Umbilical cord (tissue), 2 donors: ENCODE data around the gene ATP13A1. TPM values are rescaled to one million over a fixed set of nuclear protein-coding genes. Genes with fewer than 3 reads are reported as not detected.
"Not testable (repeated sequence)": the region's sequence is repeated elsewhere in the genome, so short reads cannot be mapped to it uniquely, and the experiment has no call there.

ENCODE experiments used
- DNase-seq: peaks from one replicate; pipeline ENCODE4 v3.0.0-alpha.2; 2015; ENCODE audit warnings: low spot score
- total RNA-seq: library from RNA; depleted of rRNA; stranded (reverse); fragments of >200 nt; gene quantifications from one replicate; pipeline ENCODE4 v1.2.3, GENCODE V29; 2014; ENCODE audit warnings: low replicate concordance; ENCODE audit not compliant: insufficient read depth

Gene ATP13A1
- total RNA-seq, 1 donor from 2014 or later, result 89.8 TPM

DNA sequence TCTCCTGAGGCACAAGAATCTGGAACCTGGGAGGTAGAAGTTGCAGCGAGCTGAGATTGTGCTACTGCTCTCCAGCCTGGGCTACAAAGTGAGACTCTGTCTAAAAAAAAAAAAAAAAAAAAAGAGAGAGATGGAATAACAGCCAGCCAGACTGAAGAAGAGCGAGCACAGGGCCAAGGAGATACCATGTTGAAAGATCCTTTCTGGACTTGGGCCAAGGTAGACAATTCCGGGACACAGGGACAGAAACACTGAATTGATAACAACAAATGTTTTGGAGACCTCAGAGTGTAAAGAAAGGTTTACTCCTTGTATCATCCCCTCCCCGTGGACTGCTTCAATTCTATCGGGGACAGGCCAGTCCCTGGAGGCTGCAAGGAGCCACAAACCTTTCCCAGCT lies 40.1 kb downstream of the ATP13A1 start:
- no peak for DNase-seq

DNA sequence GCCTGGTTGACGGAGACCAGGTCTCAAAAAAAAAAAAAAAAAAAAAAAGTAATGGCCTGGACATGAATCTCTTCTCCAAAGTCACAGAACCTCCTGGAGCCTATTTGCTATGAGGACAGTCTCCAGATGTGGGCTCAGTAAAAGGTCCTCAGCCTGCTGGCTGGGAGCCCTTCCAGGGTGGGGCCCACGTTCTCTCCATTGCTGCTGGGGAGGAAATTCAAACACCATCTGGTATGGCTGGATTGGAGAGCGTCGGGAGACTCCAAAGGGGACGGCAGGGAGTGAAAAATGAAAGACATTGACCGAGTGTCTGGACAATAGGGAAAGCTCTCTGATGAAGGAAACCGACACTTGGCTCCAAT lies 43.6 kb downstream of the ATP13A1 start:
- no peak for DNase-seq

DNA sequence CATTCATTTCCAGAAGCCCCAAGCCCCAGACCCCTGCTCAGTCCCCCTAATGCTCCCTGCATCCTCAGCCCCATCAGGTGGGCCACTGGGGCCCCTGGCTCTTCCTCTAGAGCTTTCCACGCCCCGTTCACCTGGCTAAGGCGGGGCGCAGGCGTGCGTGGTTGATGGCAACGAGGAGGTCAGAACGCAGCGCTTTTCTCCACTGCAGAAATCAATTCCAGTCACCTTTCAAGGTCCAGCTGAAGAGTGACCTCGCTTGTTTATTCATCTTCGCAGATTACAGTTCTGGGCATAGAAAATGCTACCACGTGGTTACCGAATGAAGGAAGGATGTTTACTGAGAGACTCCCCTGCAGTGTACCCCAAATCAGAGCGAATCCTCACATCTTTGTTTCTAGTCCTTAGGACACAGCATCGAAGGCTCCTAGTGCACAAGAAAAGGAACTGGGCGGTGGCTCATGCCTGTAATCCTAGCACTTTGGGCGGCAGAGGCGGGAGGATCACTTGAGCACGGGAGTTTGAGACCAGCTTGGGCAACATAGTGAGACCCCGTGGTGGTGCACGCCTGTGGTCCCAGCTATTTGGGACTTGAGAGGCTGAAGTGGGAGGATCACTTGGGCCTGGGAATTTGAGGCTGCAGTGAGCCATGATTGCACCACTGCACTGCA lies 44.2 kb downstream of the ATP13A1 start:
- DNase-seq, result no peak

DNA sequence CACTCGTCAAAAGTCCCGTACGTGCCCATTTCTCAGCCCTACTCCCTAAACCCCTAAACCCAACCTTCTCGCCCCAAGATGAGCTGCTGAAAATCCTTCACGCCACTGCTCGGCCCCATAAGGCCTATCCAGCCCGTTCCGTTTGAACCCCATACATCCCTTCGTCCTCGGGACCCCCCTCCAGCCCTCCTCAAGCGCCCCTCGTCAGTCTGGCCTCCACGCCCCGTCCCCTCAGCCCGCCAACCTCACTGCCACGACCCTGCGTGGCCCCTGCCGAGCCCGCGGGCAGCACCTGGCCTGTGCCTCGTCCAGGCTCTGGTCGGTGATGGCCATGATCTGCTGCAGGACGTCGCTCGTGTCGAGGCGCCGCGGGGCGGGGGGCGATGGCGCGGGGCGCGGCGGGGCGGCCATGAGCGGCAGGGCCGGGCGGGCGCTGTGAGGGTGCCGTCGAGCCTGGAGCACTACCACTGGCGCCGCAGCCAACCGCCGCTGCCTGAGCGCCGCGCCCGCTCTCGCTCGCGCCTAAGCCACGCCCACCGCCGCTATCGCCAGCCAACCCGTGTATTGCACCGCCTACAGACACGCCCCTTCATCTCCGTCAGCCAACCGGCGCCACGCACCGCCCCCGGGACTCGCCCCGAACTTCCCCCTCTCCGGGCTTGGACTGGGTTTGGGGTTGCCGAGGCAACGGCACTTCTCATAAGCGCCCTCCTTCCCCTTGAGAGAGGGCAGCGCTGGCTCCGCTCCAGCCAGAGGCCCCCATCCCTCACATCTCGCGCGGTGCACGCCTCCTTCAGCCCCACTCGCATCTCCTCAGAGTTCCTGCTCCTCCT lies 45.0 kb downstream of the ATP13A1 start, which contains the start of gene PBX4:
PBX4 (minus strand) TSS at position 469 of the 833 bp plus-strand sequence; CDS start at position 411, 58 bp downstream.
- DNase-seq, result peak; percentile 98

DNA sequence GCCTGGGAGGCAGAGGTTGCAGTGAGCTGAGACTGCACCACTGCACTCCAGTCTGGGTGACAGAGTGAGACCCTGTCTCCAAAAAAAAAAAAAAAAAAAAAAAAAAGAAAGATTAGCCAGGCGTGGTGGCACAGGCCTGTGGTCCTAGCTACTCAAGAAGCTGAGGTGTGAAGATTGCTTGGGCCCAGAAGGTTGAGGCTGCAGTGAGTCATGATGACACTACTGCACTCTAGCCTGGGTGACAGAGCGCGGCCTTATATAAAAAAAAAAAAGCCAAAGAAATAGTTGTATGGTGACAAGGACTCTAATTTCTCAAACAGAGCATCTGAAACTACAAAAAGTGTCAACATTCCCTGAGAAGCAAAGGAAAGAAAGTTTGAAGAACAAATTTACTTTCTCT lies 48.4 kb downstream of the ATP13A1 start:
- DNase-seq, result no peak

DNA sequence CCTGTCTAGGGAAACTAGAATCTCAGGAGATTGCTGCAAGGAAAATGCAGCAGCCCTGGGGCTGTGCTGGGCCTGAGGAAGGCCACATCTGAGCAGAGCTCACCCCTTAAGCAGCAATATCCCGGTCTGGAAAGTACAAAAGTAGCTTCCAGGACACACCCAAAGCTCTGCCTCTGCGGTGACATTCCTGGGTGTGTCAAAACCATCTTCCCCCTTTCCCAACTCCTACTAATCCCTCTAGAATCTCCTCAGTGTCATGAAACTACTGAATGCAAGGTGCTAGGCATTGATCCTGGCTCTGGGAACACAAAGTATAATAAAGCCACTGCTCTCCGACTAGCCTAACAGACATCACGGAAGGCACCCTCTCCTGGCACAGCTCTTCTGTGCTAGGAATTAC lies 50.0 kb downstream of the ATP13A1 start:
- peak; percentile 74 for DNase-seq

DNA sequence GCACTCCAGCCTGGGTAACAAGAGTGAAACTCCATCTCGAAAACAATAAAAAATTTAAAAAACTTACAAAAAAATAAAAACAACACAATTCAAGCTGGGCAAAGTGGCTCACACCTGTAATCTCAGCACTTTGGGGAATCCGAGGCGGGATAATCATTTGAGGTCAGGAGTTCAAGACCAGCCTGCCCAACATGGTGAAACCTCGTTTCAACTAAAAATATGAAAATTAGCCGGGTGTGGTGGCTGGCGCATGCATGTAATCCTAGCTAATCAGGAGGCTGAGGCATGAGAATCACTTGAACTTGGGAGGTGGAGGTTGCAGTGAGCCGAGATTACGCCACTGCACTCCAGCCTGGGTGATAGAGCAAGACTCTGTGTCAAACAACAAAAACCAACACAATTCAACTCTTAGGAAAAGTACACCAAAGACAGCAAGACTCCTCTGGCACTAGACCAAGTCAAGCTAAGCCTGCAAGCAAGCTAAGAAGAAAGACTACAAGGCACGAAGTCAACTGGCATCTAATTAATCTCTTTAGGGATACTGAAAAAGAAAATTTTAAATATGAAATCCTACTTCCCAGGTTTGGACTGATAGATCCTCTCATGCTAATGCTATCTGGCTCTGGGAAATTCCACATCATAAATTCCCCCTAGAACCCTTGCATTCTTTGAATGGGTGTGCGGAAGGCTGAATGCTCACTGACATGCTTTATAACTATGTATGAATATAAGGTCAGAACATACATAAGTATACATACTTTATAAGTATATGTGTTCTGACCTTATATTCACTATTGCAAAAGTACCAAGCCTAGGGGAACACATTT lies 52.9 kb downstream of the ATP13A1 start:
- peak; percentile 76 for DNase-seq

DNA sequence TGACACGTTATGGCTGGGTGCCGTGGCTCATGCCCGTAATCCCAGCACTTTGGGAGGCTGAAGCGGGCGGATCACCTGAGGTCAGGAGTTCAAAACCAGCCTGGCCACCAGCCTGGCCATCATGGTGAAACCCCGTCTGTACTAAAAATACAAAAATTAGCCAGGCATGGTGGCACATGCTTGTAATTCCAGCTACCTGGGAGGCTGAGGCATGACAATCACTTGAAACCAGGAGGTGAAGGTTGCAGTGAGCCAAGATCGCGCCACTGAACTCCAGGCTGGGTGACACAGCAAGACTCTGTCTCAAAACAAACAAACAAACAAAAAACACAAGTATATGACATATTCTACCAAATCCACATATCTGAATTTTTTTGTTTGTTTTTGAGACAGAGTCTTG lies 56.8 kb downstream of the ATP13A1 start:
- DNase-seq, result not testable (repeated sequence)

DNA sequence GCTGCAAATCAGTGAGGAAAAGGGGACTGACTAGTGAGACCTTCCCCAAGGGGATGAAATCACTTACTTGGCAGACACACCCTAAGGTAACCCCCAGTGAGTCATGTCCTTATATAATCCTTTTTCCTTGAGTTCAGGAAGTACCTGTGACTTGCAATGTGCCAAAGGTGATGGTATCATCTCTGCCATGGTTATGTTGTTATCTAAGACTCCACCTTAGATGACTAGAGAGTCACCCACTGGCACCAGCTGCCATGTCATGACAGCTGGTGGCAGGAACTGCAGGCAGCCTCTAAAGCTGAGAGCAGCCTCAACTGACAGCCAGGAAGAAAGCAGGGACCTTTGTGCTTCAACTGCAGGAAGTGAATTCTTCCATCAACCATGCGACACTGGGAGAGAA lies 57.5 kb downstream of the ATP13A1 start:
- no peak for DNase-seq

DNA sequence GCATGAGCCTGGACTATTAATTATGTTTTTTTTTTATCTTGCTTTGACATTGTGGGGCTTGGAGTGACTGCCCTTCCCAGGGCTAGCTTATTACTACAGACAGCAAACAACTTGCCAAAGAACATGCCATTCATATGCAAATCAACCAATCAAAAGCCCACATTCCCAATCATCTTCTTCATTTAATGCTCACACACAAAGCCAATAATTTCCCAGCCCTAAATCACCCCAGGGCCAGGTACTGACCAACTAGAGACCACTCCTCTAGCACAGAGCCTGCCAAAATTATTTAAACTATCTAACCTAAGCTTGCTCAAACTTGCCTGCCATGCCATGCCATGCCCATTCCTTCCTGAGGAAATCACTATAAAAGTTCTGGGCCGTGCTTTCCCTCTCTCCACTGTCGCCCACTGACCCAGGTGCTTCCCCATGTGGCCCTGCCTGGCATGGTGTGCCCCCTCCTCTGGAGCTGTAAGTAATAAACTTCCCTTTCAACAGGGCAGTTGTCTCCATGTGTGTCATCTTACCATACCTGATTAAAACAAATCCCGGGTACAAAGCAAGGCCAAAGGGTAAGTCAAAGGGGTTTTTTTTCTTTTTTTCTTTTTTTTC lies 60.7 kb downstream of the ATP13A1 start:
- DNase-seq, result no peak

DNA sequence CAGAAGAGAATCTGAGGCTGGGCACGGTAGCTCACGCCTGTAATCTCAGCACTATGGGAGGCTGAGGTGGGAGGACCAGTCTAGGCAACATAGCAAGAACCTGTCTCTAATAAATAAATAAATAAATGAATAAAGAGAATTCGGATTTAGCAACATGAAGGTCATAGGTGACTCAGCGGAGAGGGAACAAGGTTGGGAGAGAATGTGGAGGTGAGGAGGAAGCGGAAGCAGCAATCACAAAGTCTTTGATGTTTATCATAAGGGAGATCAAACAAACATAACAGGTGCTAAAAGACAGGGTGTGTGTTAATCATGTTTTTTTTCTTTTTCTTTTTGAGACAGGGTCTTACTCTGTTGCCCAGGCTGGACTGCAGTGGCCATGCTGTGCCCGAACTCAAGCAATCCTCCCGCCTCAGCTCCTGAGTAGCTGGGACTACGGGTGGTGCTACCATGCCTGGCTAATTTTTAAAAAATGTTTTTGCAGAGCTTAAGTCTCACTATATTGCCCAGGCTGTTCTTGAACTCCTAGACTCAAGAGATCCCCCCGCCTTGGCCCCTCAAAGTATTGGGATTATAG lies 61.3 kb downstream of the ATP13A1 start:
- no peak for DNase-seq

DNA sequence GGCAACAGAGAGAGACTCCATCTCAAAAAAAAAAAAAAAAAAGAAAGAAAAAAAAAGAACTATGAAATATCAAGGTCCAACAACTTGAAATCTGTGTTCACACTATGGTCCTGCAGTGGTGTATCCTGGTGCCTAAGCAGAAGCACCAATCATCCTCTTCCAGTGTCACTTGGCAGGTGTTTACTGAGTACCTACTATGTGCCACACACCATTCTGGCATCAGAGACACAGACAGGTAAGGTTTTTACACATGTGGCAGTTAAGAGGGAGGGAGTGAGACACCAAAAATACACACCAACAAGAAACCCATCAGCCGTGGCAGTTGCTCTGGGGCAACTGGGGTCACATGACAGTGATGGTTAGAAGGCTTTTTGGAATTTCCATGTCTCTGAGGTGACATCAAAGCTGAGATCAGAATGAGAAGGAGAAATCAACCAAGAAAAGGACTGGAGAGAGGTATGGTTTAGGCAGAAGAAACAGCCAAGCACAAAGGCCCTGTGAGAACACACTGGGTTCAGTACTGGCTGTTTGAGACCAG lies 62.6 kb downstream of the ATP13A1 start:
- no peak for DNase-seq

DNA sequence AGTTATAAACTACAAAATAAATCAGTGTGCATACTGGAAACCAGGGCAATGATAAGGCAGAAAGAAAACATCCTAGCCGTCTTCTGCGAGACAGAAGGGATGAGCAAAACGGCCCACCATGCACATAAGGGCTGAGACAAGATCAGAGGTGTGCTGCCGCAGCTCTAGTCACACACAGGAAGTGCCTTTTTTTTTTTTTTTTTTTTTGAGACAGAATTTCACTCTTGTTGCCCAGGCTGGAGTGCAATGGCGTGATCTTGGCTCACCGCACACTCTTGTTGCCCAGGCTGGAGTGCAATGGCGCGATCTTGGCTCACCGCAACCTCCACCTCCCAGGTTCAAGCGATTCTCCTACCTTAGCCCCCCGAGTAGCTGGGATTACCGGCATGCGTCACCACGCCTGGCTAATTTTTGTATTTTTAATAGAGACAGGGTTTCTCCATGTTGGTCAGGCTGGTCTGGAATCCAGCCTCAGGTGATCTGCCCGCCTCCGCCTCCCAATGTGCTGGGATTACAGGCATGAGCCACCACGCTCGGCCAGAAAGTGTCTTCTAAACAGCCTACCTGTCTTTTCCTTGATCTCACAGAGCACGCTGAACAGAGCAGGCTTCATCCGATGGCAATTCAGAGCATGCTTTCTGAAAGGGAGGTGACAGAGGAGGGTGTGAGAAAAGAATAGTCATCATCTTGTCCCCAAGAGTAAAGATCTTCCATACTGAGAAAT lies 64.6 kb downstream of the ATP13A1 start:
- DNase-seq, result not testable (repeated sequence)

DNA sequence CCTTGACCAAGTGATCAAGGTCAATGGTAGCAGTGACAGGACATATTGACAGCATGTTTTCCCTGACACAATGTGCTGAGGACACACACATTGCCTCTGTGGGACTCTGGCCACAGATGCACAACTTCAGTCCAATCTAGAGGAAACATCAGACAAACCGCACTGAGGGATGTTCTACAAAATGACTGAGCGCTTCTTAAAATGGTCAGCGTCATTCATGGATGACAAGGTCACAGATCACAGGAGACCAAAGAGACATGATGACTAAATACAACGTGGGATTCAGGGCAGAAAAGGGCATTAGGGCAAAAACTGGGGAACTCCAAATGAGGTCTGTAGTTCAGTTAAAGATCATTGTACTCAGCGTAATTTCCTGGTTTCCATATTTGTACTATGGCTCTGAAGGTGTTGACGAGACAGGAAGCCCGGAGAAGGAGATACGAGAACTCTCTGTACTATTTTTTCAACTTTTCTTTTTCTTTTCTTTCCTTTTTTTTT lies 65.6 kb downstream of the ATP13A1 start:
- DNase-seq, result no peak

Other genes with a start within 250 kb of the ATP13A1 start
- 1.7 TPM for gene TSSK6, start 148.1 kb downstream of the ATP13A1 start, total RNA-seq
- gene NDUFA13, start 147.5 kb downstream of the ATP13A1 start, total RNA-seq, result 121 TPM
- gene YJEFN3, start 134.8 kb downstream of the ATP13A1 start, total RNA-seq, result 3.1 TPM
- 20.5 TPM for gene CILP2, start 125.4 kb downstream of the ATP13A1 start, total RNA-seq
- gene PBX4, start 45.0 kb downstream of the ATP13A1 start, total RNA-seq, result 10.8 TPM
- 0.48 TPM for gene LPAR2, start 35.5 kb downstream of the ATP13A1 start, total RNA-seq
- 7.5 TPM for gene GMIP, start 20.0 kb downstream of the ATP13A1 start, total RNA-seq
- 14.2 TPM for gene ZNF101, start 5.2 kb upstream of the ATP13A1 start, total RNA-seq
- 20.5 TPM for gene ZNF14, start 69.4 kb upstream of the ATP13A1 start, total RNA-seq
- 34.4 TPM for gene ZNF506, start 158.1 kb upstream of the ATP13A1 start, total RNA-seq
- gene ZNF253, start 202.2 kb upstream of the ATP13A1 start, total RNA-seq, result 10.8 TPM
- 15.9 TPM for gene ZNF93, start 237.3 kb upstream of the ATP13A1 start, total RNA-seq